ENCODE results near the gene TCF7L1.
"Not testable (repeated sequence)": the region's sequence is repeated elsewhere in the genome, so short reads cannot be mapped to it uniquely, and the experiment has no call there.

TCF7L1 gene

DNA sequence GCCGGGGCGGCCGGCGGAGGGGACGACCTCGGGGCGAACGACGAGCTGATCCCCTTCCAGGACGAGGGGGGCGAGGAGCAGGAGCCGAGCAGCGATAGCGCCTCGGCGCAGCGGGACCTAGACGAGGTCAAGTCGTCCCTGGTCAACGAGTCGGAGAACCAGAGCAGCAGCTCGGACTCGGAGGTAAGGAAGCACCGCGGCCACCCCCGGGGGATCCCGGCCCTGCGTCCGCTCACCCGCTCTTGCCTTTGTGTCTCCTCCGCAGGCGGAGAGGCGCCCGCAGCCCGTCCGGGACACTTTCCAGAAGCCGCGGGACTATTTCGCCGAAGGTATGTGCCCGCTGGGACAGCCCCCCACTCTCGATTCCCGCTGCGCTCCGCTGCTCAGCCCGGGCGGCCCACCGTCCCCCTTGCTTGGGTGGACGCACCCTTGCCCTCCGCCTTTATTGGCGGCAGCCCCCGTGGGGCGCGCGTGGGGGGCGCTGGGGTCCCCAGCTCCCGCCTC lies 611 bp downstream of the TCF7L1 start:
- no peak for DNase-seq

DNA sequence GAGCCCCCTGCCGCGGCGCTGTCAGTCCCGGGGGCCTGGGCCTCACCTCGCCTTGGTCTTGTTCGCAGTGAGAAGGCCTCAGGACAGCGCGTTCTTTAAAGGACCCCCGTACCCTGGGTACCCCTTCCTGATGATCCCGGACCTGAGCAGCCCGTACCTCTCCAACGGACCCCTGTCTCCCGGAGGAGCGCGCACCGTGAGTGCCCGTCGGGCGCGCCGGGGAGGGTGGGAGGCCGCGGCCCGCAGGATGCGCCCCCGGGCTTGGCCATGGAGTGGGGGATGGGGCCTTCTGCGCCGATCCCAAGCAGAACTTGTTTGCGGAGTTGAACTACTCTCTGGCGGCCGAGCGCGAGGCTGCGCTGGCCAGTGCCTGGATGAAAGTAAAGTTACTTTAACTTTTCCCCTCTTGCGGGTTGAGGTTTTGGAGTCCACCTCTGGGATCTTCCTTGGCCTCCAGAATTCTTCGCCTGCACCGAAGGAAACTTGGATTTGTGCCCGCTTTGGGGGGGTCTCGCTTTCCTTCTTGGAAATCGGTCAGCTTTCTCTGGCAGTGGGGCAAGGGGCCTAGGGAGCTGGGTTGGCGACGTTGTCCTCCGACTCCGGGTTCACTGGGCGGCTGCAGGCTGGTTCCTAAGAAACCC lies 1.2 kb downstream of the TCF7L1 start:
- DNase-seq, result no peak

DNA sequence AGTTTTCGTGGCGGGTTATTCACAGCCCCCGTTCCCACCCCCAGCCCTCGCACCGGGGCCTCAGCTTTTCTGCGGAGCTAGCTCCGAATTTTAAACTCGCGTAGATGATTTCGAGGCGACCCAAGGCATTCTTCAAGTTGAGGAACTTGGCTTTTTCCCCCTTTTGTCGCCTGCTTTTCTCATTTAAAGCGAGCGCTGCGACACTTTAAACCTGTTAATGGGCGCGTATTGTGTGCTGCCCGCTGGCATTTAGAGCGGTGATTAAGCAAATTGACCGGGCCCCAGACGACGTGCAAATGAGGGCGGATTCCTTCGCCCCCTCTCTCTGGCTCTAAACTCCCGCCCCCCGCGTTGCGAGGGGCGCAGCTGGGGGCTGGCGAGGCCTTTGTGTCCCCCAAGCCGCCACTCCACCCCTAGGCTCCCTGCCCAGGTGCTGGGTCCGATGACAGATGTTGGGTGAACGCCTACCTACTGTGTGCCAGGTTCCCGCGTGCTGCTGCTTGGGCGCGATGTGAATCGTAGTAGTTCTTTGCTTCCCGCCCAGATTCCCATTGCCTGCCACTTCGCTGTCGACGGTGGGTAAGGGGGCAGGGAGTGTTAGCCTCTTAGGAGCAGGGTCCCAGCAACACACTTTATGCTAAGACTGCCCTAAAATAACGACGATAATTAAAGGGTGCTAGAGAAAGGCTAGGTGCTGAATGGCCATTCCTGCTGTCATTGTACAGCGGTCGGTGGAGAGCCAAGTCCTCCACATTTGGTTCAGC lies 1.9 kb downstream of the TCF7L1 start:
- DNase-seq, result no peak

DNA sequence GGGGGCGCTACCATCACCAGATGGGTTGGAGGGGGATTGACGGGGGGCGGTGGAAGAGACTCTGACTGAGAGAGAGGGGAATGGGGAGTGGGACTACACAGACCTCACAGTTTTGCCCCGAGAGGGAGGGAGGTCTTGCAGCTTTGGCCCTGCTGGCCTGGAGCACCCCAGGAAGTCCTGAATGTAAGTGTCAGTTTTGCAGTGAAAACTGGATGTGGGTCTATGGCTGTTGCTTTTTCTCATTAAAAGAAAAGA lies 2.4 kb downstream of the TCF7L1 start:
- no peak for DNase-seq

DNA sequence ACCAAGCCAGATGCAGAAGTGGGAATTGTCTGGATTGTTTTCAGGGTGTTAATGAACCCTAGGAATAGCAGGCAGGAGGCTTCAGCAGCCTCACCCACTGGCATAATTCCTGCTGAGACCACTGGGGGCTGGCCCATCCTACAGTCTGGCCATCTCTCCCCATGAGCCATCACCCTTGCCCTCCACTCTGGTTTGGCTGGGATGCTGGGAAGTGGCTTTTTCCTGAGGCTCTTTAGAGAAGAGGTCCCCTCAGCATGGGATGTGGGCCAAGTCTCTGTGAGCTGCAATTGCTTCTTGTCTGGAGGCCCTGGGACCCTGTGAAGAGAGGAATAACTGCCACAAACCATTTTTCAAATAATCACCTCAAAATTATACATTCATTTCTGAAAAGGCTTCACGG lies 4.0 kb downstream of the TCF7L1 start:
- no peak for DNase-seq

DNA sequence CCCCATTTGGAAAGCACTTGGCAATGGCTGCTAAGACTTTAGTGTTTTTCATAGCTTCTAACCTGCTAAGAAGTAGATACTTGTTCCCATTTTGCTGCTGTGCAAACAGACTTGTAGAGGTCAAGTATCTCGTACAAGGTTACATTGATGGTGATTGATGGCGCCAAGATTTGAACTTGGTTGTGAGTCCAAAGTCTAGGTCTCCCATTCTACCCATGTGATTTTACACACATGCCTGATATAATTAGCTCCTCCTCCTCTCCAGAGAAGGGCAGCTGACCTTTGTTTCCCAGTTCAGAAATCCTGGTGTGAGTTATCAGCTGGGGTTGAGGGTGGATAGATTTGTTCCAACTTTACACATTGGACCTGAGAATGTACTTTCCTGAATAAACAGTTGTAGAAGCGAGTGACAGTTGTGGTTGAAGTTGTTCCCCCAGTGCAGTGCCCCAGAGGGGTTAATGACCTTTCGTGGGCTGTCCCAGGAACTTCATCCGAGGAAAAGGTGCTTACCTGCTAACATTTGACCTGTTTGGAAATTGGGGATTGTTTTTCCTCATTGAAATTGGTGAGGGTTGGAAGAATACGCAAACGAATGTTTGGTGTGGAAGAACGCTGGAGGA lies 10.4 kb downstream of the TCF7L1 start:
- DNase-seq, result no peak

DNA sequence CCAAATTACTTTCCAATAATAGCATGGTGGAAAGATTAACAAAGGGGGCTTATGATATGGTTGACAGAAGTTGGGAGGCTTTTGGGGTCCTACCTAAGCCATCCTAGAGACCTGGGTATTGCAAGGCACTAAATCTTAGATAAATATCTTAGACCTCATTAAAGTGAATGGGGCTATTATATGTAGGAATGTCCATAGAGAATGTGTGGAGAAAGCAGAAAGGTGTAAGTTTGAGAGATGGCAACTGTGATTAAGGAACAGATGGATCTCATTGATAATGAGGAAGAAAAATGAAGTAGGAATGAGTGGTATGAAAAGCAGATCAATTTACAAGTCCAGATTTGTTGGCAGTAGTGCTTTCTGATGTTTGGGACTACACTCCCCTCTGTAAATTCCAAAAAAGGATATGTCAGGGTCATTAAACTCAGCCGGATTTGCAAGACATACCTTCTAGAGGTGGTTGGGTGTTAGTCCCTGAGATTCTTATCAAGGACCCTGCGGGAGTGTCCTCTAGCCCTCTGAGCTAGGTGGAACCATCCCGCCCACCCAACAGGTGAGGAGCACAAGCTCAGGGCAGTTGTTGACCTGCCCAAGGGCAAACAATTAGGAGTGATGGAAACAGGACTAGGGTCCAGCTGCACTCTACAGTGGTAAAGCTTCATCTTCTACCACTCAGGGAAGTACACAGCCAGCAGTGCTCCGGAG lies 12.1 kb downstream of the TCF7L1 start:
- no peak for DNase-seq

DNA sequence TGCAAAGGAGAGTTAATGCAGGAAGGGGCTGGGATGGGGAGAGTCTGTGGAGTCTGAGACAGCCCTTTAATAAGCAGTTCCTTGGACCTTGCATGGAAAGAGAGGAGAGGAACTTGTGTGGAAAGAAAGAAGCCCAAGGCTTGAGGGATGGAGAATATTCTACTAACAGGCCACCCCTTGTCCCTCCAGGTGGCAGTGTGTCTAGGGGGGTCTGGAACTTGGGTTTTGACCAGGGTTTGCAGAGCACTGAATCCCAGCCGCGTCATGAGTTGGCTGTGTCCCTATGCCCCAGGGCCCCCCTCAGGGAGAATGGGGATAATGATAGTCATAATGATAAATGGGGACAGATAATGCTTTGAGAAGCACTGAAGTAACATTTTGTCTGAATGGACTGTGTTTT lies 15.0 kb downstream of the TCF7L1 start:
- DNase-seq, result no peak

DNA sequence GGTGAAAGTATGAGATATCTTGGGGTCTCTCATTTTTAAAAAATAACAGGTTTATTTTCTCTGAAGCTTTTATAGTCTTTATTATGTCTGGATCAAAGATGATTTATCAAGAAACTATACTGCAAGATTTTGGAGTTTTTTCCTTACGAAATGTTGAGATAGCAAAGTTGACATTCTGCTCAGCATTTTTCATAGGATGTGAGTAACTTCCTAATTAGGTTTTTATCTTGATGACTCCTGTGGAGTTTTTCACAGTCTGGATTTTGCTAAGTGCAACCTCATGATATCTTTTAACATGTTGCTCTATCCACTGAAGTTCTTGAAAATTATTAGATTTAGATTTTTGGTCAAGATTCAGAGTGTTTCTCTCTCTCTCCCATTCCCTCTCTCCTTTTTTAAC lies 17.8 kb downstream of the TCF7L1 start:
- DNase-seq, result no peak

DNA sequence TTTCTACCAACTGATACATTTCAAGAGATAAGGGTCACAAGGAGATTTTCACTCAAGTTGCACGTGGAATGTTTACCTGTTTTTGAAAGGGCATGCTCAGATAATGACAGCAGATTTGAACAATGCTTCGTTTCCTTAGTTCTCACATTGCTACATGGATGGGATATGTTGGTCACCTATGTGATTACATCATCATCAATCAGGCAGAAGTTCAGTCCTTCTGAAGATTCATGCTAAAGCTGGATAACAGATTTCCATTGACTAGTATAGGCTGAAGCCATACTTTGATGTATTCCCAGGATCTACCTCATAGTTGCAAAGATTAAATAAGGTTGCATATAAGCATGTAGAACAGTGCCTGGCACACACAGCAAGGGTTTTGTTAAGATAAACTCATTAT lies 19.7 kb downstream of the TCF7L1 start:
- DNase-seq, result no peak

DNA sequence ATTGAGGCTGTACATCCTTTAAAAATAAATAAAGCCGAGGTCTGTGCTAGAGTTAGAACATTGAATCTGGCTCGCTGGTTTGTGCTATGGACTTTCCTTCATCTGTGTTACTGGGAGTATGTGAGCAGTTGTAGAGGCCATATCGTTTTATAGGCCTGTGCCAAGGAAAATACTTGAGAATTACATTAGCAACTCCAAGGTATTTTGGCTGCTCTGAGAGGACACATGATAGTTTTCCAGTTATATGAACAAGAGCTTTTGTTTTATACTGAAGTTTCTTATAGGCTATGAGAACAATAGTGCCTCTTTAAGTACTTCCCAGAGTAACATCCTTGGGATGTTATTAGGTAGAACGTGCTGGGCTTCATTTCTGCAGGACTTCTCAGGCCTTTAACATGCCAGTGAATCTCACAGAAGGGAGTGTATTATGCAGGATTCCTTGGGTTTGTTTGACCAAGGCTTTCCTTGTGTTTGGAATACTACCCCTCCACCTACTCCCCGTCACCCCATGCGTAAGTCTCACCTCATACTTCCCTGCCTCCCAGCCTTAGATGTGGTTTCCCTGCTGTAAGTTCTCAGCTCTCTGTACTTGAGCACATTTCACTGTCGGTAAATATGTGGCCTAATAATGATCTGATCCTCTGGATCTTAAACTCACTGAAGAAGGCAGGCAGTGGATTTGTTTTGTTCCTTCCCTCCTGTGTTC lies 21.0 kb downstream of the TCF7L1 start:
- no peak for DNase-seq

DNA sequence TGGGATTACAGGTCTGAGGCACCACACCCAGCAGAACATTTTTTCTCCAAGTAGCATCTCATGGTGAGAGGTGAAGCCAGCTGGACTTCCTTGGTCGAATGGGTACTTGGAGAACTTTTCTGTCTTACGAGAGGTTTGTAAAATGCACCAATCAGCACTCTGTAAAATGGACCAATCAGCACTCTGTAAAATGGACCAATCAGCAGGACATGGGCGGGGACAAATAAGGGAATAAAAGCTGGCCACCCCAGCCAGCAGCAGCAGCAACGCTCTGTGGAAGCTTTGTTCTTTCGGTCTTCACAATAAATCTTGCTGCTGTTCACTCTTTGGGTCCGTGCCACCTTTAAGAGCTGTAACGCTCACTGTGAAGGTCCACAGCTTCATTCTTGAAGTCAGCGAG lies 21.9 kb downstream of the TCF7L1 start:
- not testable (repeated sequence) for DNase-seq

DNA sequence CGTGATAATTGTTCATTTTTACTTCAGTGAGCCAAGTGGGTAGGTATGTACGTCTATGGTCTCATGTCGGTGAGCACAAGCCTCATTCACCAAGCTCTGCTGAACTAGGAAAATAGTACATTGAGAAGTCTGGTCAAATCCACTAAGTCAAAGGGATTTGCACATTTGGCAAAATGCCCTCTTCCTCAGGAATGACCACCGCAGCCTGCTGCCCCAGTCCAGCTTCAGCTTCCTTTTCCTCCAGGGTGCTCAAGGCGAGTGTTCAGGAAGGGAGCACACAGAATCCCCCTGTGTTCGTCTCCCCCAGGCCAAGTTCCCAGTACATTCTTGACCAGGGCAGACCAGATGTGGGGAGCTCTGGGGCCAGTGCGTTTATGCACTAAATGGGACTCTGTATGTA lies 23.0 kb downstream of the TCF7L1 start:
- no peak for DNase-seq

DNA sequence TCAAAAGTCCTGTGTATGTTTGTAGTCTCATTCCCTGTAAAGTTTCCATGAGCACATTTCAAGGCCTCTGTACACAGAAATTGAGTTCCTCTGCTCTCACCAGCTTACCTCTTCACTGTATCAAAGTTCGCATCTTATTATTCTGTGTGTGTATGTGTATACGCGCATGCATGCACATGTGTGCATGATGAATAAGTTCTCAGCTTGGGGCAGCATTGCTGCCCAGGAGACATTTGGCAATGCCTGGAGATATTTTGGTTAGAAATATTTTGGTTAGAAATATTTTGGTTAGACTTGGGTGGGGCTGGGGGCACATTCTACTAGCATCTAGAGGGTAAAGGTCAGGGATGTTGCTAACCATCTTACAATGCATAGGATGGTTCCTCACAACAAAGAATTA lies 23.4 kb downstream of the TCF7L1 start:
- no peak for DNase-seq

DNA sequence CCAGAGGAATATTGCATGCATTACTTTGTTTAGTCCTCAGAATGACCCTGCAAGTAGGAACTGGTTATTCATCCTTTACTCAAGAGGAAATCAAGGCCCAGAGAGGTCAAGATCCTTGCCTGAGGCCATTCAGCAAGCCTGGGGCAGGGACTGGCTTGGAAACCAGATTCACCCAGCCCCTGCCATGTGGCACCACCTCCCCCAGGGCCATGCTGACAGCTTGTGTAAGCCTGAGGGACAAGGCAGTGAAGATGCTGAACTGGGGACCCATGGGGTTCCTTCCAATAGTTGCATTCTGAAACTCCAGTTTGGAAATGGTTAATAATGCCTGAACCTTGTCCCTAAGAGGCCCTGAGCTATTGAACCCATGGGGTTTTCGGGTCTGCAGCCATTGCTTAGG lies 24.2 kb downstream of the TCF7L1 start:
- DNase-seq, result no peak

DNA sequence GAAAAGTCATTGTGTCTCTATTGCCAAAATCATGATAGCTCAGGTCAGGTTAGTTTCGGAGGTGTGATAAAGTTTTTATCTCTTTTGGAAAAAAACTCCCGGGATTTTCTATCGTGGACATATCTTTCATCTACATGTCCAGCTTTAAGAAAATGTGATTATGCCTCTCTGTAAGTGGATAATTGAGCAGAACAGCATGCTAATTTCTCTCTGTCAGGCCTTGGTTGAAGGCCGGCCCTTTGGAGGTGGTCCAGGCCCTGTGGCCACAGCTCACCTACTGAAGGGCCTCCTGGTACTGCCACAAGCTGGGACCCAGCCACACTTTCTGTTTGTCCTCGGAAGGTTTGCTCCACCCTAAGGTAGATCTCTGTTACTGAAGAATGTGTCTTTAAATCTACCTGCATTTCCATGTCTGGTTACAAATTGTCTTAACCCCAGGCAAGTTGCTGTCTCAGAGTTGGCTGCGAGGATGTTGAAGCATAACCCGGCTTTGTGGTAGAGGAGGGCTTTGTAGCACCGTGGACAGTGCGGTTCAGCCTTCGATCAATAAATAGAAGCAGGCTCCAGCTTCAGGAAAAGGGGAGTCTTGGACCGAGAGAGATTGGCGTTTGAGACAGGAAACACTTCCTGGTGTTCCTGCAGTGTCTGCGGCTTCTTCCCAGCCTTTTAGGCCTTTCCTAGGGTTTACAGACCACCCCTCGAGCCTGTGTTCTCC lies 25.5 kb downstream of the TCF7L1 start:
- no peak for DNase-seq

DNA sequence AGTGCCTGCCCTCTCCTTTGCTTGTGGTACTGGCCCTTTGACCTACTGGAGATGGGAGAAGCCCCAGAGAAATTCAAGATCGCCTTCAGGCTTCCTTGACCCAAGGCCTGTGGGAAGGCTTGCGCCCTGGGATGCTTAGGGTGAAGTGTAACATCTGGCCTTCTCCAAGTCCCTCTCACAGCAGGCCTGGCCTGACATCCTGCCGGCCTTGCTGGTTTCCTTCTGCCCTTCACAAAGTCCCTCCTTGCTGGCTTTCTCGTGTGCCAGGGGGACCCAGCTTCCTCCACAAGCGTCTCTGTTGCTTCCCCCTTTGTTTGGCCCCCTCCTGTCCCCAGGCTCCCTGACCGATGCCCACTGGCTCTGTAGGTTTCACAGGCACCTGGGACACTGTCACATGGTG lies 26.4 kb downstream of the TCF7L1 start:
- no peak for DNase-seq

DNA sequence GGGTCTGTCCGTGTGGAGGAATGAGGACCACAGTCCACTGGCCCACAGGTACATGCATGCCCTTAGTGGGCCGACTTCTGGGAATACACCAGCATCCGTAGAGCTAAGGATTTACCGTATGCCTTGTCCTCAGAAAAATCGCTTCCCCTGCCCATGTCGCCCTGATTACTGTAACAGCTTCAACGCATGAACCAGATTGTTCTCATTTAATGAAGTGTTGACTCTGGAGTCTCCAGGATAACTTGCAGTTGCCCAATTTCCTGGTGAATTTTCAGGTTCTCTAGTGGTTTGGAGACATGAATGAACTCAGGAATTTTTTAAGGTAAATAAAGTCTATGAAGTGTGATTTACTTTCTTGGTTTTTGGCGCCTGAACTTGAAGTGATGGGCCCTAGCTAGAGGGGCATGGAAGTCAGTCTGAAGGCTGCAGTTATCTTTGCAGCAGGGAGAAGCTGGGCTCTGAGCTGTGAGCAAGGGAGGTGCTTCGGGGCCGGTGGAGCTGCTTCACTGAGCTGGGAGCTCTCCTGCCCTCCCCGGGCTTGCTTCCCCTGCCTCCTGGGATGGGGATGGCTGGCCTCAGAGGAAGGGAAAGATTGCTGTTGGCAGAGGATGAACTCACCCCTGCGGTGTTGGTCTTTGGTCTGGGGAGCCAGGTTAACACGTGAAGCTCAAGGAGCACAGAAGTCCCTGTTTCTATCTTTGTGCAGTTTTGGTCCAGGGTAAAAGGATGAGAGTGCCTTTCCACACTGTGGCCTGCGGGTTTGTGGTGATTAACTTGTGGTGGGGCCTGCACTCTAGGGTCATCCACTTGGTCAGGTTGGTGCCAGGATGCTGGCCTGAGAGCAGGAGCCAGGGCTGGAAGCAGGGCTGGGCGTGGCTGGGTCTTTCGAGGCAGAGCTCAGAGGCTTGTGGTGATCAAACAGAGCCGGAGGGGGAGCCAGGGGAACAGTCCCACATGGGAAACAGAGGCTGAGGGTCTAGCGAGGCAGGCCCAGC lies 28.1 kb downstream of the TCF7L1 start:
- DNase-seq, result no peak

DNA sequence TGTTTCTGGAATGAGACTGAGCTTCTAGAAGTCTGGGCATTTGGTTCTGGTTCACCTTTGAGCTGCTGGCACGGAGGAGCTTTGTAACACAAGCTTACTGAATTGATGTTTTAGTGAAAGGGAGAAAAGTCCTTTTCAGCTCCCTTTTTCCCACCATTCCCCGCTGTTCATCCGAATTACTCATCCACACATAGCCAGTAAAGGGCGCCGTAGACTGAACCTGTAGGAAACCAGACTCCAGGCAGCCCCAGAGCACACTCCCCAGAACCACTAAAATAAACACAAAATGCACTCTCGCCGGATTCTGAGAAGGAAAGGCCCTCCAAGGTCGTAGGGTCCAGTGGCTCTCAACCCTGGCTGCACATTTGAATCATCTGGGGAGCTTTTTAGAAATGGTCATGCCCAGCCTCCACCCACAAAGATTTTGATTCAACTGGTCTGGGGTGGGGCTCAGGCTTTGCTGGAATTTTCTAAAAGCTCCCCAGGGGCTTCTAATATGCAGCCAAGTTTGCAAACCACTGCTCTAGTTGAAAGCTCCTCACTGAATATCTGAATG lies 29.6 kb downstream of the TCF7L1 start:
- DNase-seq, result no peak

DNA sequence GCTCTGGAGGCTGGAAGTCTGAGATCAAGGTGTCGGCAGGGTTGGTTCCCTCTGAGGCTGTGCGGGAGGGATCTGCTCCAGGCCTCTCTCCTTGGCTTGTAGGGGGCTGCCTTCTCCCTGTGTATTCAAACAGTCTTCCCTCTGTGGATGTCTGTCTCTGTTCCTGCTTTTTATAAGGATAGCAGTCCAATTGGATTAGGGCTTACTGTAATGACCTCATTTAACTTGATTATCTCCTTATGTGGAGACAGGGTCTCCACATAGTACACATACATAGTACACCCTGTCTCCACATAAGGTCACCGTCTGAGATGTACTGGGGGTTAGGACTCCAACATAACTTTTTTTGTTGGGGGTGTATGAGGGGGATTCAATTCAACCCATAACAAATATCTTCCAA lies 30.5 kb downstream of the TCF7L1 start:
- no peak for DNase-seq

DNA sequence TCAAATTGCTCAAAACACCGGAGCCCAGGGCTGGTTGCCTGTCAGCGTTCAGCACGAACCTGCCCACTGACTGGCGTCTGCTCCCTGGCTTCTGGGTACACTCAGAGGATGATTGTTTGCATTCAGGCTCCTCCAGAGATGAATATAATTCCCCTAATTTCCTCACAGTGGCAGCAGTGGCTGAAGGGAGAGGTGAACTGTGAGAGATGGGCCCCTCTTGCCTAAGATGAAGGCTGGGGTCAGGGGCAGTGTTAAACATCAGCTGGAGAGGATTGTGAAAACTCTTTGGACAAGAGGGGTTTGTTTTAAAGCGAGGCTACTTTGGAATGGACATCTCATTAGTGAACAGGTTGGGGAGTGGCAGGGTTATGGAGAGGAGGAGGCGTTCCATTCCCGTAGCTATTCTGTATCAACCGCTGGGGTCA lies 31.0 kb downstream of the TCF7L1 start:
- no peak for DNase-seq

Data from NCI-H1048 (cell line).